Measurements from ENCODE around the gene ESRP2.
A peak's percentile ranks its signal among the peaks of the same experiment; 100 is the strongest.

Gene ESRP2

GRCh38 chr16:68283801-68284598 lies 48.1 kb upstream of the ESRP2 start:
- Histone ChIP-seq H4K20me1 (ENCODE audit: insufficient read depth, low read length) (no peaks in the 10 kb centered on the region), H3K79me2 (ENCODE audit: low read length) (peaks cover 74% of the 10 kb centered on the region), H3K4me1 (ENCODE audit: low read length) (peaks cover 70% of the 10 kb centered on the region), H3K36me3 (replicated peaks; ENCODE audit: insufficient read depth, low read length) (0 out of 2 replicates have a peak, but pooled peaks cover 9% of the 10 kb centered on the region), H3K9me2 (replicated peaks; ENCODE audit: insufficient read depth, low read length) (no peaks in the 10 kb centered on the region), H3K4me2 (ENCODE audit: low read depth, low read length) (peak overlapping the region; percentile 98), H3K9ac (ENCODE audit: low read length) (peak overlapping the region; percentile 56), H3K9me3 (replicated peaks; ENCODE audit: insufficient read depth, low read length) (no peaks in the 10 kb centered on the region), H3K4me3 (ENCODE audit: low read length) (peak overlapping the region; percentile 30), H3F3A (ENCODE audit: insufficient read depth, low read length) (peaks cover 52% of the 10 kb centered on the region), H3K27me3 (replicated peaks; ENCODE audit: insufficient read depth, low read length) (no peaks in the 10 kb centered on the region), H3K27ac (ENCODE audit: low read length) (peak overlapping the region; percentile 94), H2AFZ (ENCODE audit: low read length) (no peak overlapping the region)
- TF ChIP-seq EZH2 (optimal IDR thresholded peaks at IDR 0.05; ENCODE audit: low read depth, low read length), result no peak
- TF ChIP-seq EZH2phosphoT487 (IDR thresholded peaks at IDR 0.05; ENCODE audit: low read length), result no peak
- no peak for TF ChIP-seq CTCF (IDR thresholded peaks at IDR 0.05; ENCODE audit: low read length)
- peak; percentile 73 for DNase-seq

- Histone ChIP-seq H3K36me3 (replicated peaks; ENCODE audit: insufficient read depth, low read length) (0 out of 2 replicates have a peak, but pooled peaks cover 9% of the 10 kb centered on the region), H3K79me2 (ENCODE audit: low read length) (peaks cover 73% of the 10 kb centered on the region), H3K9me3 (replicated peaks; ENCODE audit: insufficient read depth, low read length) (no peaks in the 10 kb centered on the region), H3K27me3 (replicated peaks; ENCODE audit: insufficient read depth, low read length) (no peaks in the 10 kb centered on the region), H4K20me1 (ENCODE audit: insufficient read depth, low read length) (no peaks in the 10 kb centered on the region), H3K4me3 (ENCODE audit: low read length) (peak overlapping the region; percentile 30), H3K4me1 (ENCODE audit: low read length) (peaks cover 70% of the 10 kb centered on the region), H3K27ac (ENCODE audit: low read length) (peak overlapping the region; percentile 94), H3K9me2 (replicated peaks; ENCODE audit: insufficient read depth, low read length) (no peaks in the 10 kb centered on the region), H3F3A (ENCODE audit: insufficient read depth, low read length) (peaks cover 52% of the 10 kb centered on the region), H2AFZ (ENCODE audit: low read length) (no peak overlapping the region), H3K9ac (ENCODE audit: low read length) (peak overlapping the region; percentile 56), H3K4me2 (ENCODE audit: low read depth, low read length) (peak overlapping the region; percentile 98)
- TF ChIP-seq CTCF (IDR thresholded peaks at IDR 0.05; ENCODE audit: low read length) (no peak), EZH2phosphoT487 (IDR thresholded peaks at IDR 0.05; ENCODE audit: low read length) (no peak), EZH2 (optimal IDR thresholded peaks at IDR 0.05; ENCODE audit: low read depth, low read length) (no peak)
- no peak for DNase-seq
Observed at GRCh38 chr16:68283346-68283745, 47.4 kb upstream of the ESRP2 start.

- H3K9ac ChIP-seq (ENCODE audit: low read length), result no peak overlapping the region
- H3K4me3 ChIP-seq (ENCODE audit: low read length), result no peak overlapping the region
- no peak overlapping the region for H2AFZ ChIP-seq (ENCODE audit: low read length)
- H4K20me1 ChIP-seq (ENCODE audit: insufficient read depth, low read length), result no peaks in the 10 kb centered on the region
- H3K27me3 ChIP-seq (replicated peaks; ENCODE audit: insufficient read depth, low read length), result no peaks in the 10 kb centered on the region
- no peaks in the 10 kb centered on the region for H3K36me3 ChIP-seq (replicated peaks; ENCODE audit: insufficient read depth, low read length)
- TF ChIP-seq CTCF (IDR thresholded peaks at IDR 0.05; ENCODE audit: low read length) (no peak), EZH2 (optimal IDR thresholded peaks at IDR 0.05; ENCODE audit: low read depth, low read length) (no peak)
- peaks cover 52% of the 10 kb centered on the region for H3F3A ChIP-seq (ENCODE audit: insufficient read depth, low read length)
- no peaks in the 10 kb centered on the region for H3K9me2 ChIP-seq (replicated peaks; ENCODE audit: insufficient read depth, low read length)
- peak overlapping the region; percentile 98 for H3K4me2 ChIP-seq (ENCODE audit: low read depth, low read length)
- peak overlapping the region; percentile 94; the same call in 1 of the 2 replicates for H3K27ac ChIP-seq (ENCODE audit: low read length)
- no peak for DNase-seq
- H3K79me2 ChIP-seq (ENCODE audit: low read length), result peaks cover 69% of the 10 kb centered on the region
- no peaks in the 10 kb centered on the region for H3K9me3 ChIP-seq (replicated peaks; ENCODE audit: insufficient read depth, low read length)
- H3K4me1 ChIP-seq (ENCODE audit: low read length), result peaks cover 64% of the 10 kb centered on the region
Observed at GRCh38 chr16:68282064-68282452, 46.1 kb upstream of the ESRP2 start.

All from MM.1S (cell line).